Endothelial cell of umbilical vein (primary cell): ENCODE results near the gene GHRHR.

Experiments
- CTCF ChIP-seq, 2 donors: IDR thresholded peaks; 1 replicate in 1 of 2; 2 replicates in 1 of 2; pipeline ENCODE4 v1.5.1; 2011; ENCODE audit warnings: low read length in 2 of 2, mild to moderate bottlenecking in 2 of 2, moderate library complexity in 2 of 2, control low read depth in 1 of 2, inconsistent platforms in 1 of 2, low read depth in 1 of 2; ENCODE audit not compliant: insufficient read depth in 1 of 2; ENCODE audit errors: extremely low read depth in 1 of 2
- GATA2 ChIP-seq: IDR thresholded peaks from 2 replicates; pipeline ENCODE4 v1.7.0; 2011; ENCODE audit warnings: low read depth, mild to moderate bottlenecking, moderate library complexity, mixed read lengths, low read length; ENCODE audit not compliant: insufficient read length, insufficient read depth
- JUN ChIP-seq: IDR thresholded peaks from 2 replicates; pipeline ENCODE4 v1.6.1; 2011; ENCODE audit warnings: borderline replicate concordance, low read depth; ENCODE audit not compliant: insufficient read length, insufficient read depth
- MAX ChIP-seq: IDR thresholded peaks from 2 replicates; pipeline ENCODE4 v1.6.1; 2011; ENCODE audit not compliant: insufficient read depth, insufficient read length
- POLR2A ChIP-seq: IDR thresholded peaks from 2 replicates; pipeline ENCODE4 v1.6.1; 2012; ENCODE audit warnings: low read depth, mild to moderate bottlenecking, control low read depth, low read length
- POLR2AphosphoS5 ChIP-seq: IDR thresholded peaks from 2 replicates; pipeline ENCODE4 v1.6.1; 2012; ENCODE audit warnings: low read depth, mild to moderate bottlenecking, control low read depth, low read length, moderate library complexity; ENCODE audit not compliant: insufficient read depth

GRCh38 chr7:30976381-30976780 lies 12.6 kb downstream of the GHRHR start:
- TF ChIP-seq MAX = no peak
- no peak for TF ChIP-seq POLR2A
- TF ChIP-seq CTCF (IDR thresholded peaks at IDR 0.05; ENCODE audit: extremely low read depth in 1 of 2, insufficient read depth in 1 of 2, low read depth in 1 of 2, low read length in 2 of 2) = no peak
- TF ChIP-seq POLR2AphosphoS5 = no peak
- TF ChIP-seq JUN = no peak
- TF ChIP-seq GATA2 = no peak
